ENCODE data around the gene DNTTIP2. TPM values are rescaled to one million over a fixed set of nuclear protein-coding genes. Genes with fewer than 3 reads are reported as not detected.

The DNTTIP2 gene
- total RNA-seq, 1 experiment from 2014 or later = 50.1 TPM

Other genes with a start within 250 kb of the DNTTIP2 start
- gene BCAR3, start 197.4 kb downstream of the DNTTIP2 start, total RNA-seq (2014; rRNA removed; shearing (Covaris generic)) = 52.4 and 72.2 TPM in 2 replicates
- gene GCLM, start 30.2 kb upstream of the DNTTIP2 start, total RNA-seq (2014; rRNA removed; shearing (Covaris generic)) = 19.8 and 27.4 TPM in 2 replicates
- 0.15 TPM in 1 of 2 replicates, not detected in the other for gene ABCA4, start 241.9 kb upstream of the DNTTIP2 start, total RNA-seq (2014; rRNA removed; shearing (Covaris generic))